ENCODE data around the gene DEPDC1B. TPM values are rescaled to one million over a fixed set of nuclear protein-coding genes. Genes with fewer than 3 reads are reported as not detected.

The DEPDC1B gene
- total and polyA plus RNA-seq, 3 donors from 2014 or later, result 14.5 to 23.6 (median 15.0) TPM

DNA sequence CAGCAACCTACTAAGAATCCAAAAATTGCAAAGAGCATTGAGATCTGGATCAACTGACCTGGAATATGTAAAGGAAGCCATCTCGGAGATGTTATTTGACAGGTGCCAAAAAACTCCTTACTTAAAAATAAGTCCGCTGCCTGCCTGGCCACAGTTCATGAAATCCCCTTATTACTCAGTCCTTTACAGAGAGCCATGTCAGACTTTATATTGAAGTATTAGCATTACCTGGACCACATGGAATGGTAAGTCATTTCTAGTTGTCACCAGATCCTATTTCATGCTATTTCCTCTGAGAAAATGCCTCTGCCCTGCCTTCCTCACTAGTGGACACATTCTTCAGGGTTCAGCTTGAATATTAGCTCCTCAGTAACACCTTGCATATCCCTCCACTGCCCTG lies 115.7 kb downstream of the DEPDC1B start:
- no peaks in the 10 kb centered on the region for H3K9me3 ChIP-seq
- no peaks in the 10 kb centered on the region for H3K36me3 ChIP-seq (ENCODE audit: low read depth, missing control alignments)
- no peak overlapping the region for H3K4me3 ChIP-seq
- no peaks in the 10 kb centered on the region for H3K4me1 ChIP-seq
- TF ChIP-seq POLR2A (IDR thresholded peaks at IDR 0.05), result no peak
- TF ChIP-seq, protein P1, sequence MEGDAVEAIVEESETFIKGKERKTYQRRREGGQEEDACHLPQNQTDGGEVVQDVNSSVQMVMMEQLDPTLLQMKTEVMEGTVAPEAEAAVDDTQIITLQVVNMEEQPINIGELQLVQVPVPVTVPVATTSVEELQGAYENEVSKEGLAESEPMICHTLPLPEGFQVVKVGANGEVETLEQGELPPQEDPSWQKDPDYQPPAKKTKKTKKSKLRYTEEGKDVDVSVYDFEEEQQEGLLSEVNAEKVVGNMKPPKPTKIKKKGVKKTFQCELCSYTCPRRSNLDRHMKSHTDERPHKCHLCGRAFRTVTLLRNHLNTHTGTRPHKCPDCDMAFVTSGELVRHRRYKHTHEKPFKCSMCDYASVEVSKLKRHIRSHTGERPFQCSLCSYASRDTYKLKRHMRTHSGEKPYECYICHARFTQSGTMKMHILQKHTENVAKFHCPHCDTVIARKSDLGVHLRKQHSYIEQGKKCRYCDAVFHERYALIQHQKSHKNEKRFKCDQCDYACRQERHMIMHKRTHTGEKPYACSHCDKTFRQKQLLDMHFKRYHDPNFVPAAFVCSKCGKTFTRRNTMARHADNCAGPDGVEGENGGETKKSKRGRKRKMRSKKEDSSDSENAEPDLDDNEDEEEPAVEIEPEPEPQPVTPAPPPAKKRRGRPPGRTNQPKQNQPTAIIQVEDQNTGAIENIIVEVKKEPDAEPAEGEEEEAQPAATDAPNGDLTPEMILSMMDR (IDR thresholded peaks at IDR 0.05), result no peak
- no peak overlapping the region for H3K27ac ChIP-seq
- DNase-seq, result no peak
- no peaks in the 10 kb centered on the region for H3K27me3 ChIP-seq
- 87 to 92% methylated on average over 2 of the region's 2 CpGs for WGBS, 2 donors
- intact Hi-C loops (cut with DNase I; ENCODE audit: low total_unique reads), result no loop called here

DNA sequence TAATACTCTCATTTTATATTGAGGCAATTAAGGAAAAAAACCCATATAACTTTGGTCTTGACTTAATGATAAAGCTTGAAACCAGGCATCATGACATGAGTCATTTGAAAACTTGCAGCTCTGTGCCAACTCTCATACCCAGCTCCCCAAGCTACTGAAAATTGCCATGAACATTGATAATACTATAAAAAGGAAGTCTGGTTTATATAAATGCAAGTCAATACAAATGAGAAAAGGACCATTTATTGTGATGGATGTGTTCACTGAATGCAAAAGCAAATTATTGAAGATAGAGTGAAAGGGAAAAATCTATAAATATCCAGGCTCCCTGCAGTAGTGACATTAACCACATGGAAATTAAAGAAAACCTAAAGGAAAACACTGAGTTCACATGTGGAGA lies 116.3 kb downstream of the DEPDC1B start:
- TF ChIP-seq, protein P1 (IDR thresholded peaks at IDR 0.05), result no peak
- no peak for TF ChIP-seq POLR2A (IDR thresholded peaks at IDR 0.05)
- H3K36me3 ChIP-seq (ENCODE audit: low read depth, missing control alignments), result no peaks in the 10 kb centered on the region
- no peak for DNase-seq
- H3K9me3 ChIP-seq, result no peaks in the 10 kb centered on the region
- H3K27me3 ChIP-seq, result no peaks in the 10 kb centered on the region
- no peak overlapping the region for H3K4me3 ChIP-seq
- intact Hi-C loops (cut with DNase I; ENCODE audit: low total_unique reads), result no loop called here
- H3K27ac ChIP-seq, result no peak overlapping the region
- H3K4me1 ChIP-seq, result no peaks in the 10 kb centered on the region

DNA sequence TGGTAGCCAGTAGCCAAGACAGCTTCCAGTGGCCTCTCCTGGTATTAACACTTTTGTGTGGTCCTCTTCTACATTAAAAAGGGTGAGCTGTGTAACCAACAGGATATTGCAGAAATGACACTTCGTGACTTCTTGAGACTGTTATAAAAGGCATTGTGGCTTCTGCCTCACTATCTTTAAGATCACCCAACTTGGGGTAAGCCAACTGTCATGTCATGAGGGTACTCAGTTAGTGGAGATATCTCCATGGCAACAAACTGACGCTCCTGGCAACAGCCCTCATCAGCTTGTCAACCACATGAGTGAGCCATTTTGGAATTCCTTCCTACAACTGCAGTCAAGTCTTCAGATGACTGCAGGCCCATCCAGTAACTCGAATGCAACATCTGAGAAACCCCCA lies 121.7 kb downstream of the DEPDC1B start:
- no peaks in the 10 kb centered on the region for H3K36me3 ChIP-seq (ENCODE audit: low read depth, missing control alignments)
- H3K27ac ChIP-seq, result no peak overlapping the region
- no peaks in the 10 kb centered on the region for H3K9me3 ChIP-seq
- WGBS, 2 donors, result 92 to 98% methylated on average over 2 to 3 of the region's 3 CpGs
- H3K4me1 ChIP-seq, result no peaks in the 10 kb centered on the region
- no peak for DNase-seq
- intact Hi-C loops (cut with DNase I; ENCODE audit: low total_unique reads), result no loop called here
- no peaks in the 10 kb centered on the region for H3K27me3 ChIP-seq
- no peak for TF ChIP-seq POLR2A (IDR thresholded peaks at IDR 0.05)
- TF ChIP-seq, protein P1 (IDR thresholded peaks at IDR 0.05), result no peak
- no peak overlapping the region for H3K4me3 ChIP-seq

DNA sequence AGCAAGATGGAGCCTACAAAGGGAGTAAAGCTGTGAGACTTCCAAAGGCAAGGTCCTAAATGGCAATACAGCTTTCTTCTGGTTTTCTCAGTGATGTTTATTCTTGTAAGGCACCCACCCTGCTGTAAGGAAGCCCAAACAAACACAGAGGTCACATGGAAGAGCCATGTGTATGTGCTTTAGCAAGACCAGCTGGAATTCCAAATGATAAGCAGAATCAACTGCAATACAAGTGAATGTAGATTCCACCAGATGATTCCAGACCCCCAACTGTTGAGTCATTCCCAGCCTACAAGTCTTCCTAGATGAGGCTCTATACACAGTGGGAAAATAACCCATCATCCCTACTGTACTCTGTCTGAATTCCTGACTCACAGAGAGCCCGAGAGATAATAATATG lies 122.8 kb downstream of the DEPDC1B start:
- TF ChIP-seq, protein P1 (IDR thresholded peaks at IDR 0.05), result no peak
- TF ChIP-seq POLR2A (IDR thresholded peaks at IDR 0.05), result no peak
- H3K27ac ChIP-seq, result no peak overlapping the region
- no peak overlapping the region for H3K4me3 ChIP-seq
- 87 to 92% methylated on average over 1 of the region's 1 CpG for WGBS, 2 donors
- H3K4me1 ChIP-seq, result no peaks in the 10 kb centered on the region
- H3K36me3 ChIP-seq (ENCODE audit: low read depth, missing control alignments), result no peaks in the 10 kb centered on the region
- H3K9me3 ChIP-seq, result no peaks in the 10 kb centered on the region
- no peak for DNase-seq
- intact Hi-C loops (cut with DNase I; ENCODE audit: low total_unique reads), result no loop called here
- no peaks in the 10 kb centered on the region for H3K27me3 ChIP-seq

DNA sequence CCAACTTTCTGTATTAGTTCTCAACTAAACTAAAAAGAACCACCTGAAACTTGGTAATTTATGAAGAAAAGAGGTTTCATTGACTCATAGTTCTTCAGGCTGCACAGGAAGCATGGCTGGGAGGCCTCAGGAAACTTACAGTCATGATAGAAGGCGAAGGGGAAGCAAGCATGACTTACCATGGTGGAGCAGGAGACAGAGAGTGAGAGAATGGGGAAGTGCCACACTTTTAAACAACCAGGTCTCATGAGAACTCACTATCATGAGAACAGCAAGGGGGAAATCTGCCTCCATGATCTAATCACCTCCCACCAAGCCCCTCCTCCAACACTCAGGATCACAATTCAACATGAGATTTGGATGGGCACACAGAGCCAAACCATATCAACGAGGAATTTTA lies 123.5 kb downstream of the DEPDC1B start:
- no peaks in the 10 kb centered on the region for H3K36me3 ChIP-seq (ENCODE audit: low read depth, missing control alignments)
- H3K4me3 ChIP-seq, result no peak overlapping the region
- WGBS, 2 donors, result 87 to 100% methylated on average over 2 of the region's 2 CpGs
- H3K9me3 ChIP-seq, result no peaks in the 10 kb centered on the region
- intact Hi-C loops (cut with DNase I; ENCODE audit: low total_unique reads), result no loop called here
- H3K4me1 ChIP-seq, result no peaks in the 10 kb centered on the region
- no peaks in the 10 kb centered on the region for H3K27me3 ChIP-seq
- H3K27ac ChIP-seq, result no peak overlapping the region
- no peak for TF ChIP-seq POLR2A (IDR thresholded peaks at IDR 0.05)
- TF ChIP-seq, protein P1 (IDR thresholded peaks at IDR 0.05), result no peak
- DNase-seq, result no peak

Measured in testis (tissue), 3 donors.